Chondrocyte (in vitro differentiated cells): ENCODE results near the gene DLG2. TPM values are rescaled to one million over a fixed set of nuclear protein-coding genes. Genes with fewer than 3 reads are reported as not detected.

ENCODE experiments used
- DNase-seq: peaks from one replicate; pipeline ENCODE4 v3.0.0; 2021; ENCODE audit warnings: mixed read lengths, low spot score
- H3K27ac Mint-ChIP-seq: one replicate; pipeline ENCODE4 v1.8.0; 2021; ENCODE audit warnings: mild to moderate bottlenecking, moderate library complexity, mixed read lengths; ENCODE audit not compliant: unreplicated experiment
- H3K27me3 Mint-ChIP-seq: 2 replicates; pipeline ENCODE4 v1.8.0; 2021; ENCODE audit warnings: low read depth, mixed read lengths
- H3K36me3 Mint-ChIP-seq: 2 replicates; pipeline ENCODE4 v1.8.0; 2021; ENCODE audit warnings: low read depth, mixed read lengths
- H3K4me1 Mint-ChIP-seq: 2 replicates; pipeline ENCODE4 v1.8.0; 2021; ENCODE audit warnings: low read depth, mild to moderate bottlenecking, mixed read lengths
- H3K4me3 Mint-ChIP-seq: one replicate; pipeline ENCODE4 v1.8.0; 2021; ENCODE audit warnings: mild to moderate bottlenecking, moderate library complexity, mixed read lengths; ENCODE audit not compliant: unreplicated experiment
- H3K9me3 Mint-ChIP-seq: 2 replicates; pipeline ENCODE4 v1.8.0; 2021; ENCODE audit warnings: low read depth, mixed read lengths
- total RNA-seq: library from RNA; stranded (reverse); gene quantifications from 3 replicates; pipeline ENCODE4 v1.2.1, GENCODE V29; 2021
- TF ChIP-seq, protein P1 (sequence below): fragments of 200-600 bp; sonication (generic); IDR thresholded peaks from 2 replicates; pipeline ENCODE4 v1.5.0; 2021; ENCODE audit warnings: antibody characterized with exemption, mild to moderate bottlenecking, moderate library complexity

The DLG2 gene
- total RNA-seq, 1 donor from 2014 or later: 1.3 TPM

DNA sequence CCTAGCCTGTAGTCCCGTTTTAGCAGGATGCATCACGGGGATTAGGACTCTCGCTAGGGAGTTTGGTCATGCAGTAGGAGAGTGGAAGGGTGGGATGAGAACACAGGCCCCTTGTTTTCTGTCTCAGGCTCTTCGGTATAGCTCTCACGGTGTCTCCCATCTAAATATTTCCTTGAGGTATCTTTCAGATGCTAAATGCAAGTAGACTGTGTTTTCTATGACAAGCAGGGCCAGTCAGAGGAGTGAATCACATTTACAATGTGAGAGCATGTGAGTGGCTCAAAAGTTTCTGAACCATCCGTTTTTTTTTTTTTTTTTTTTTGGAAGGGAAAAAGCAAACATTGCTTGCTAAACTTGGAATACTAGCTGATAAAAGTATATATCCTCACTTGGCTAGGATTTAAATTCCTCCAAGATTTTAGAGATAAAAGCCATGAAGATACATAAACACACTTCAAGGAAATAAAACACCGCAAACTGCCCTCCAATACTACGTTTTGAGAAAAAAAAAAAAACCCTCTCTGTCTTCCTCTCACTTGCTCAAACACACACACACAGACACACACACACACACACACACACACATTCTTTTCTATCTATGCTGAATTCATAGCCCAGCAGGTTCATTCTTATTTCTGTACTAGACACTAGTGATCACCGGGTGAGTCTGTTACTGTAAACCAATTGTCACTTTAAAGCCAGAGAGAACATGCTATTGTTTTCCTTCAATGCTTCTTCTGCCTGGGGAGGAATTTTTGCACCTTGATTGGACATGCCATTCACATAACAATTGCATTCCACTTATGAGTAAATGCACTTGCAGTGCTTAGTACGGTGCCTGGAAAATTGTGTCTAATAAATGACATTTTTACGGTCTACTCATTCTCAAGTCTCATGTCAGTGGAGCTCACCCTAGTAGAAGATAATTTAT, 2116.3 kb downstream of the DLG2 start:
- H3K27ac Mint-ChIP-seq: no peak overlapping the region
- DNase-seq: no peak
- no peaks in the 10 kb centered on the region for H3K9me3 Mint-ChIP-seq
- no peaks in the 10 kb centered on the region for H3K4me1 Mint-ChIP-seq
- H3K36me3 Mint-ChIP-seq: no peaks in the 10 kb centered on the region
- TF ChIP-seq, protein P1, sequence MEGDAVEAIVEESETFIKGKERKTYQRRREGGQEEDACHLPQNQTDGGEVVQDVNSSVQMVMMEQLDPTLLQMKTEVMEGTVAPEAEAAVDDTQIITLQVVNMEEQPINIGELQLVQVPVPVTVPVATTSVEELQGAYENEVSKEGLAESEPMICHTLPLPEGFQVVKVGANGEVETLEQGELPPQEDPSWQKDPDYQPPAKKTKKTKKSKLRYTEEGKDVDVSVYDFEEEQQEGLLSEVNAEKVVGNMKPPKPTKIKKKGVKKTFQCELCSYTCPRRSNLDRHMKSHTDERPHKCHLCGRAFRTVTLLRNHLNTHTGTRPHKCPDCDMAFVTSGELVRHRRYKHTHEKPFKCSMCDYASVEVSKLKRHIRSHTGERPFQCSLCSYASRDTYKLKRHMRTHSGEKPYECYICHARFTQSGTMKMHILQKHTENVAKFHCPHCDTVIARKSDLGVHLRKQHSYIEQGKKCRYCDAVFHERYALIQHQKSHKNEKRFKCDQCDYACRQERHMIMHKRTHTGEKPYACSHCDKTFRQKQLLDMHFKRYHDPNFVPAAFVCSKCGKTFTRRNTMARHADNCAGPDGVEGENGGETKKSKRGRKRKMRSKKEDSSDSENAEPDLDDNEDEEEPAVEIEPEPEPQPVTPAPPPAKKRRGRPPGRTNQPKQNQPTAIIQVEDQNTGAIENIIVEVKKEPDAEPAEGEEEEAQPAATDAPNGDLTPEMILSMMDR: no peak
- H3K4me3 Mint-ChIP-seq: no peak overlapping the region
- H3K27me3 Mint-ChIP-seq: peaks cover 5% of the 10 kb centered on the region

DNA sequence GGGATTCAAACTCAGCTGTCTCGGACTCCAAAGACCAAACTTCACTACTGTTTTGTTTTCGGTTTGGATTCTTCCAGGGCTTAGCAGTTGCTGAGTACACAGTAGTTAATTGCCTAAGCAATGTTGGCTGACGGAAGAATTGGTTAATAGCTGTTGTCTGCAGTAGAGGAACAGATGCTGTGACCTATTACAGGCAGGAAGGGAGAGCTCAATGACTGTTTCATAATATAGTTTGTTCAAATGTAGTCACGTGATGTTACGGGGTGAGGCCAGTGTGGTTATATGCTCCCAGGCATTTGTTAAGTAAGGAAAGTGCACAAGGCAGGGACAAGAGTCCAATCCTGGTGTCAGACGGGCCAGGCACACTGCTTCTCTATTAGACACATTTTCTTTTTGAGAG, 2118.3 kb downstream of the DLG2 start:
- Mint-ChIP-seq H3K4me3 (no peak overlapping the region), H3K36me3 (no peaks in the 10 kb centered on the region), H3K27ac (no peak overlapping the region), H3K4me1 (no peaks in the 10 kb centered on the region), H3K9me3 (no peaks in the 10 kb centered on the region), H3K27me3 (peaks cover 5% of the 10 kb centered on the region)
- TF ChIP-seq, protein P1: no peak
- no peak for DNase-seq

DNA sequence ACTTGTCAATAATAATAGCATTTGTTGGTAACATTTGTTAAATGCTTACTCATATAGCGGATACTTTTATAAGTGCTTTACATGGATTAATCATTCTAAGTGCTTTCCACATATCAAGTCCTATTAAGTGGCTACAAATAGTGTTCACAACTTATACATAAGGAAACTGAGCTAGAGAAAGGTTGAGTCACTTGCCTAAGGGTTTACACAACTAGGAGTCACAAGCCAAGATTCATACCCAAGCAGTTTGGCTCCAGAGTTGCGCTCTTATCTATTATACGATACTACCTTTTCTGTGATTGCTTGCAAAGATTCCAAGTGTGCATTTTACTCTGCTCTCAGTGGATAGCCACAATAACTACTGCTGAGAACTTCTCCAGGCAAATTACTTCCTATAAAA, 2125.1 kb downstream of the DLG2 start:
- no peak overlapping the region for H3K27ac Mint-ChIP-seq
- H3K4me3 Mint-ChIP-seq: no peak overlapping the region
- TF ChIP-seq, protein P1: no peak
- H3K27me3 Mint-ChIP-seq: peaks cover 7% of the 10 kb centered on the region
- DNase-seq: no peak
- no peaks in the 10 kb centered on the region for H3K4me1 Mint-ChIP-seq
- no peaks in the 10 kb centered on the region for H3K36me3 Mint-ChIP-seq
- H3K9me3 Mint-ChIP-seq: no peaks in the 10 kb centered on the region

DNA sequence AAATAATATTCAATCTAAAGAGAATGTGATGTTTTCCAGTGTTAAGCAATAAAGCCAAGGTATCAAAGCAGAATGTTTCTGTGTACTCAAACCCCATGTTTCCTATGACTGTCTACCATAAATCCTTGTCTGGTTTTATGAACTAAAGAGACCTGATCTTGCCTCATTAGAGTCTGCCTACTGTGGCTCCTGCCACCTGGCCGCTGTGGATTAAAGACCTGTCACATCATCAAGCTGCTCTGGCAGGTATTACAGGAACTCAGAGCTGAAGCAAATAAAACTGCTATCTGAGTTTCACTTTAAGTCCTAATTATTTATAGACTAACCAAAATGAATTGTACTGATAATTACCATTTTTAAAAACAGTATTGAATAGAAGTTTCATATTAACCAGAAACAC, 2133.2 kb downstream of the DLG2 start:
- Mint-ChIP-seq H3K27me3 (peaks cover 21% of the 10 kb centered on the region), H3K27ac (no peak overlapping the region), H3K4me3 (no peak overlapping the region), H3K36me3 (no peaks in the 10 kb centered on the region), H3K9me3 (no peaks in the 10 kb centered on the region), H3K4me1 (no peaks in the 10 kb centered on the region)
- TF ChIP-seq, protein P1: no peak
- DNase-seq: no peak

DNA sequence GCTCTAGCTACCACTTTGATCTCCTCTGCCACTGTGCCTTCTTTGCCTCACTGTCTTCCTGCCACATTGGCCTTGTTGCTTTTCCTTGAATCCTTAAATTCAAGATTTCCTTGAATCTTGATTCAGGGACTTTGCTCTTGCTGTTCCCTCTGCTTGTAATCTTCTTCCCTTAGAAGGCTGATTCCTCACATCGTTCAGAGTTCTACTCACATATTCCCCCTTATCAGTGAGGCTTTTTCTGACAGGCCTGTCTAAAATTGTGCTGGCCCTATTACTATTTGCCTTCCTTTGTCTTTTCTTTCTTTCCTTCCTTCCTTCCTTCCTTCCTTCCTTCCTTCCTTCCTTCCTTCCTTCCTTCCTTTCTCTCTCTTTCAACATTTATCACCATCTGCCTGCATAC, 2134.1 kb downstream of the DLG2 start:
- H3K36me3 Mint-ChIP-seq: no peaks in the 10 kb centered on the region
- H3K9me3 Mint-ChIP-seq: no peaks in the 10 kb centered on the region
- H3K4me3 Mint-ChIP-seq: no peak overlapping the region
- TF ChIP-seq, protein P1: no peak
- no peak for DNase-seq
- no peaks in the 10 kb centered on the region for H3K4me1 Mint-ChIP-seq
- peaks cover 21% of the 10 kb centered on the region for H3K27me3 Mint-ChIP-seq
- H3K27ac Mint-ChIP-seq: no peak overlapping the region
